ENCODE data around the gene POU2F1.
A peak's percentile ranks its signal among the peaks of the same experiment; 100 is the strongest.
"Not testable (repeated sequence)": the region's sequence is repeated elsewhere in the genome, so short reads cannot be mapped to it uniquely, and the experiment has no call there.

The POU2F1 gene

DNA sequence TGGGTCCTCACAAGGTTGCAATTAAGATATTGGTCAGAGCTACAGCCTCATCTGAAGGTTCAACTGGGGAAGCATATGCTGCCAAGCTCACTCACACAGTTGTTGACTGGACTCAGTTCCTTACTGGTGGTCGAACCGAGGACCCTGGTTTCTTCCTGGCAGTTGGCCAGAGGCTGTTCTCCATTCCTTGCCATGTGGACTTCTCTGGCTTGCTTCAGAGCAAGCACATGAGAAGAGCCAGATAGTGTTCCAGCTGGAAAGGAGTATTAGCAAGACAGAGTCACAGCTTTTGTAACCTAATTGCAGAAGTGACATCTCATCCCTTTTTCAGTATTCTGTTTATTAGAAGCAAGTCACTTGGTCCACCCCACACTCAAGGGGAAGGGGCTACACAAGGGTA is 23.6 kb downstream of the POU2F1 start:
- DNase-seq (ENCODE audit: low read depth): no peak
- TF ChIP-seq, protein P1, sequence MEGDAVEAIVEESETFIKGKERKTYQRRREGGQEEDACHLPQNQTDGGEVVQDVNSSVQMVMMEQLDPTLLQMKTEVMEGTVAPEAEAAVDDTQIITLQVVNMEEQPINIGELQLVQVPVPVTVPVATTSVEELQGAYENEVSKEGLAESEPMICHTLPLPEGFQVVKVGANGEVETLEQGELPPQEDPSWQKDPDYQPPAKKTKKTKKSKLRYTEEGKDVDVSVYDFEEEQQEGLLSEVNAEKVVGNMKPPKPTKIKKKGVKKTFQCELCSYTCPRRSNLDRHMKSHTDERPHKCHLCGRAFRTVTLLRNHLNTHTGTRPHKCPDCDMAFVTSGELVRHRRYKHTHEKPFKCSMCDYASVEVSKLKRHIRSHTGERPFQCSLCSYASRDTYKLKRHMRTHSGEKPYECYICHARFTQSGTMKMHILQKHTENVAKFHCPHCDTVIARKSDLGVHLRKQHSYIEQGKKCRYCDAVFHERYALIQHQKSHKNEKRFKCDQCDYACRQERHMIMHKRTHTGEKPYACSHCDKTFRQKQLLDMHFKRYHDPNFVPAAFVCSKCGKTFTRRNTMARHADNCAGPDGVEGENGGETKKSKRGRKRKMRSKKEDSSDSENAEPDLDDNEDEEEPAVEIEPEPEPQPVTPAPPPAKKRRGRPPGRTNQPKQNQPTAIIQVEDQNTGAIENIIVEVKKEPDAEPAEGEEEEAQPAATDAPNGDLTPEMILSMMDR (conservative IDR thresholded peaks at IDR 0.05; ENCODE audit: control insufficient read depth, insufficient read depth, low read depth, low read length): no peak
- no peak overlapping the region for H3K4me3 ChIP-seq (ENCODE audit: control insufficient read depth, low read depth, low read length)

DNA sequence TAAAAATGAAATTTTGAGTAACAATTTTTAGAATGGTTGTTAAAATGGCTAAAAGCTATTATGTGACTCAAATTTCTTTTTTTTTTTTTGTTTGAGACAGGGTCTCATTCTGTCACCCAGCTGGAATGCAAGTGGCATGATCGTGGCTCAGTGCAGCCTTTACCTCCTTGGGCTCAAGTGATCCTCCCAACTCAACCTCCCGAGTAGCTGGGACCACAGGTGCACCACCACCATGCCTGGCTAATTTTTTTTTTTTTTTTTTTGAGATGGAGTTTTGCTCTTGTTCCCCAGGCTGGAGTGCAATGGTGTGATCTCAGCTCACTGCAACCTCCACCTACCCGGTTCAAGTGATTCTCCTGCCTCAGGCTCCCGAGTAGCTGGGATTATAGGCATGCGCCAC is 24.5 kb downstream of the POU2F1 start:
- not testable (repeated sequence) for DNase-seq (ENCODE audit: low read depth)

DNA sequence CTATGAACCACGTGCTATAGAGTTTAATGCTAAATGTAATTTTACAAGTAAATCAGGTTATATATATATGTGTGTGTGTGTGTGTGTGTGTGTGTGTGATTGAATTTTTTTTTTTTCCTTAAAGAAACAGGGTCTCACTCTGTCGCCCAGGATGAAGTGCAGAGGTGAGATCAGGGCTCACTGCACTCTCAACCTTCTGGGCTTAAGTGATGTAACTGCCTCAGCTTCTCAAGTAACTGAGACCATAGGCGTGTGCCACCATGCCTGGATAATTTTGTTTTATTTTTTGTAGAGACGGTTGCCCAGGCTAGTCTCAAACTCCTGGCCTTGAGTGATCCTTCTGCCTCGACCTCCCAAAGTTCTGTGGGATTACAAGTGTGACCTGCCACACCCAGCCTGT is 26.3 kb downstream of the POU2F1 start:
- H3K4me3 ChIP-seq (ENCODE audit: control insufficient read depth, low read depth, low read length): no peak overlapping the region
- TF ChIP-seq, protein P1 (conservative IDR thresholded peaks at IDR 0.05; ENCODE audit: control insufficient read depth, insufficient read depth, low read depth, low read length): no peak
- no peak for DNase-seq (ENCODE audit: low read depth)

More for the DNA sequence above, 24.5 kb downstream of the POU2F1 start:
- not testable (repeated sequence) for H3K4me3 ChIP-seq (ENCODE audit: control insufficient read depth, low read depth, low read length)

DNA sequence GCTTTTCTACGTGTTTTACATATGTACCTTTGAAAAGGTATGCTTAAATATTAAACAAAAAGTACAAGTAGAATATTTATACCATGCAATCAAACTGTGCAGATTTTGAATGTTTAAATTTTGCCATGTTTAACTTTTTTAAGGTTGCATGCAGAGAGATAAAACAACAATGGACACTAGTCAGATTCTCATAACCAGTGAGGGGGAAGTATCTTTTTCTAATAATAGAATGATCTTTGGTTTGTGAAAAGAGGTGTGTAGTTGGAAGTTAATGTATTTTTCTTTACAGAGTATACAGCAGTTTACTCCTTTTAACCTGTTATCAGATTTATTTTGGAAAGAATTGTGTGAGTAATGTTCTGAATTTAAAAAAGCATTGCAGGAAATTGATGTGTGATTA is 27.1 kb downstream of the POU2F1 start:
- DNase-seq (ENCODE audit: low read depth): no peak
- no peak overlapping the region for H3K4me3 ChIP-seq (ENCODE audit: control insufficient read depth, low read depth, low read length)
- TF ChIP-seq, protein P1 (conservative IDR thresholded peaks at IDR 0.05; ENCODE audit: control insufficient read depth, insufficient read depth, low read depth, low read length): no peak

DNA sequence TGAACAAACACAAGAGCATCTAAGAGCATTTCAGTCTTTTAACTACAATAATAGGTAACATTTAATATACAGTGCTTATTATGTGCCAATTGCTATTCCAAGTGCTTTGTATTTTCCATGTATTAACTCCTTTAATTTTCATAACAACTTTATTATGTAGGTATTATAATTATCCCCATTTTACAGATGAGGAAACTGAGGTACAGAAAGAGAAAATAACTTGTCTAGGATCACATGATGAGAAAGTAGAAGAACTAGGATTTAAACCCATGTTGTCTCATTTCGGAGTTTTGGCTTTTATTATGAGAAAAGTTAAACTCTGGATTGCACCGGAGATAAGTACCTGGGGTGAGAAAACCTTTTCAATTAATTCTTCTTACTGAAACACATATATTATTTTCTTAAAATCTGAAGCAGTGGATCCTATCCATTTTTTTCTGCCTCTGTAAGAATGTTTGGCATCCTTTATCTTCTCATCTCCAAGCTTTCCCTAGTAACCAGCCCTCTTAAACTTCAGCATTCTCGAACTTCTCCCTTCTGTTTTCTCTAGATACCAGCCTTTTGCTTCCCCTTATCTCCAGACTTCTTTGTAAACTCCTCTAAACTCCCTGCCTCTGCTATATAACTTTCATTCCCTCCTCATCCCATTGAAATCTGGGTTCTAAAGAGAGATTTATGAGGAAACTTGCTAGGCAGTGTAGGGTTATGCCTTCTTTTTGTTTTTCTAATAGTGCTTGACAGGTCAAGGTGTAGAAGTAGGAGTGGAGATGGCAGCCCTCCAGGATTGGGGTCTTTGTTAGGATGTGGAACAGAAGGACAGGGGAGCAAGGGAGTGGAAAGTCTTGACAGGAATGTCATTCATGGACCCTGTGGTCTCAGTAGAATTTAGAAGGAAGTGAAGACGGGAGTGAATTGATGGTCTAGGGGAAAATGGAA is 28.3 kb downstream of the POU2F1 start:
- TF ChIP-seq, protein P1 (conservative IDR thresholded peaks at IDR 0.05; ENCODE audit: control insufficient read depth, insufficient read depth, low read depth, low read length): no peak
- no peak for DNase-seq (ENCODE audit: low read depth)
- no peak overlapping the region for H3K4me3 ChIP-seq (ENCODE audit: control insufficient read depth, low read depth, low read length)

DNA sequence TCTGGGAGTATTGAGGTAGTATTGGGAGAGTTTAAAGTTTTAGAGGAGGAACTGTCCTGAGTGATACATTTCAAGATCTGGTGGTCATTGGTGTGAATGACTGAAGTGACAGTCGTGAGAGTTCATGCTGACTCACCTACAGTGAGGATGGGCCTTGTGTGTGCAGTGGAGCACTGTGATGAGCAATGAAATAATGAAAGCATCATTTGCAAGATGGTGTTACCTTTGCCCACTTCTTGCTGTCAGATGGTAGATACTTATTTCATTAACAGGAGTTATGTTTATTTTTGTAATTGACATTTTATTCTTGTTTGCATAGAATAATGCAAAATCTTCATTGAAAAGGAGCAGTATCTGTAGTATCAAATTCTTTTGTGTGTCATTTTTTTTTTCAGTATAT is 29.0 kb downstream of the POU2F1 start:
- peak; percentile 23 for DNase-seq (ENCODE audit: low read depth)

DNA sequence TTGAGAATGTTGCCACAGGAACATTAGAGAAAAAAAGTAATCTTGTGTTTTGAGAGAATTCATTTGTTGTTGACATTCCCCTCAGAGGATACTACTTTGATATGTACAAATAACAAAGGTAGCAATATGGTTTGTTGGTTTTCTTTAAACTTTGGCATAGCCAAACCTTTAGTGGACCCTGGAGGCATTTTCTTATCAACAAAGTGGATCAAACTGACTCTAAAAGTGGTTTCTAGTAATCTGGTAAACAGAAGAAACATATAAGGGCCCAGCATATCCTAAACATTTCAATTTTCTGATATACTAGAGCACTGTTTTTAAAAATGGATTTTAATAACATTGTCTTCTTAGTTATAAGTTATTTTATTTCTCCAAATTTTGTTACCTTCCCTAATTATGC is 29.8 kb downstream of the POU2F1 start:
- TF ChIP-seq, protein P1 (conservative IDR thresholded peaks at IDR 0.05; ENCODE audit: control insufficient read depth, insufficient read depth, low read depth, low read length): no peak
- DNase-seq (ENCODE audit: low read depth): no peak
- no peak overlapping the region for H3K4me3 ChIP-seq (ENCODE audit: control insufficient read depth, low read depth, low read length)

More for the DNA sequence above, 29.0 kb downstream of the POU2F1 start:
- no peak overlapping the region for H3K4me3 ChIP-seq (ENCODE audit: control insufficient read depth, low read depth, low read length)
- TF ChIP-seq, protein P1 (conservative IDR thresholded peaks at IDR 0.05; ENCODE audit: control insufficient read depth, insufficient read depth, low read depth, low read length): no peak
